HG02763 (cell line): ENCODE results near the gene BRINP2.

Experiments
- ATAC-seq: cut with Tn5 transposase; IDR thresholded peaks from one replicate; pipeline ENCODE4 v1.9.1; 2021; ENCODE audit warnings: mild to moderate bottlenecking, moderate library complexity; ENCODE audit not compliant: unreplicated experiment

BRINP2 gene

GRCh38 chr1:177164380-177165068, 6.2 kb upstream of the BRINP2 start, which contains the start of gene ASTN1:
Gene ASTN1 (minus strand): TSS chr1:177164712. CDS start chr1:177164676, 36 bp downstream.
- ATAC-seq = no peak

GRCh38 chr1:177165069-177165439, 5.7 kb upstream of the BRINP2 start:
- ATAC-seq = no peak

GRCh38 chr1:177171536-177172123, 872 bp downstream of the BRINP2 start:
- no peak for ATAC-seq

- ATAC-seq = no peak
Observed at GRCh38 chr1:177172272-177172671, 1.5 kb downstream of the BRINP2 start.

GRCh38 chr1:177172866-177173265, 2.1 kb downstream of the BRINP2 start:
- ATAC-seq = no peak

- ATAC-seq = no peak
Observed at GRCh38 chr1:177173976-177174375, 3.2 kb downstream of the BRINP2 start.

GRCh38 chr1:177174921-177175634, 4.3 kb downstream of the BRINP2 start:
- ATAC-seq = no peak

- no peak for ATAC-seq
Observed at GRCh38 chr1:177181280-177181630, 10.5 kb downstream of the BRINP2 start.

GRCh38 chr1:177181631-177182291, 11.0 kb downstream of the BRINP2 start:
- peak; percentile 81 for ATAC-seq

- ATAC-seq = no peak
Observed at GRCh38 chr1:177183836-177184235, 13.1 kb downstream of the BRINP2 start.

- no peak for ATAC-seq
Observed at GRCh38 chr1:177185209-177185608, 14.5 kb downstream of the BRINP2 start.

GRCh38 chr1:177186639-177187038, 15.9 kb downstream of the BRINP2 start:
- no peak for ATAC-seq

GRCh38 chr1:177190308-177190970, 19.7 kb downstream of the BRINP2 start:
- no peak for ATAC-seq

- ATAC-seq = no peak
Observed at GRCh38 chr1:177198243-177198642, 27.5 kb downstream of the BRINP2 start.

- no peak for ATAC-seq
Observed at GRCh38 chr1:177200290-177200689, 29.5 kb downstream of the BRINP2 start.

- no peak for ATAC-seq
Observed at GRCh38 chr1:177206831-177207355, 36.1 kb downstream of the BRINP2 start.

- no peak for ATAC-seq
Observed at GRCh38 chr1:177208920-177209319, 38.2 kb downstream of the BRINP2 start.

GRCh38 chr1:177209357-177209756, 38.6 kb downstream of the BRINP2 start:
- ATAC-seq = no peak

- no peak for ATAC-seq
Observed at GRCh38 chr1:177210071-177210470, 39.3 kb downstream of the BRINP2 start.

- no peak for ATAC-seq
Observed at GRCh38 chr1:177211231-177211630, 40.5 kb downstream of the BRINP2 start.
